Activated CD4-positive, alpha-beta T cell treated with anti-CD3 and anti-CD28 coated beads for 36 hours (primary cell): Measurements from ENCODE around the gene LAMC1. TPM values are rescaled to one million over a fixed set of nuclear protein-coding genes. Genes with fewer than 3 reads are reported as not detected.

Experiments used
- ATAC-seq: fragments of 200-7000 bp; cut with Tn5 transposase; one replicate; pipeline ENCODE4 v1.10.0; 2021; ENCODE audit warnings: mild to moderate bottlenecking, moderate library complexity
- CTCF ChIA-PET: fragments of 350-600 bp; sonication (Branson Sonifier 250); formaldehyde crosslinking; loops from one replicate; lab custom pipeline; 2021; ENCODE audit warnings: antibody characterized with exemption; lab: Charles Lee
- POLR2A ChIA-PET: fragments of 350-600 bp; sonication (Branson Sonifier 250); formaldehyde crosslinking; loops from one replicate; lab custom pipeline; 2021; ENCODE audit warnings: antibody characterized with exemption, inconsistent platforms; lab: Charles Lee
- DNase-seq: peaks from one replicate; pipeline ENCODE4 v3.0.0-alpha.2; 2020
- H3K27ac Mint-ChIP-seq: one replicate; pipeline ENCODE4 v1.8.0; 2021; ENCODE audit warnings: mixed read lengths
- H3K27me3 Mint-ChIP-seq: one replicate; pipeline ENCODE4 v1.8.0; 2021; ENCODE audit warnings: mixed read lengths
- H3K36me3 Mint-ChIP-seq: one replicate; pipeline ENCODE4 v1.8.0; 2021; ENCODE audit warnings: low read depth, mixed read lengths
- H3K4me1 Mint-ChIP-seq: one replicate; pipeline ENCODE4 v1.8.0; 2021; ENCODE audit warnings: mixed read lengths
- H3K4me3 Mint-ChIP-seq: one replicate; pipeline ENCODE4 v1.8.0; 2021; ENCODE audit warnings: mild to moderate bottlenecking, moderate library complexity, mixed read lengths
- H3K9me3 Mint-ChIP-seq: one replicate; pipeline ENCODE4 v1.8.0; 2021; ENCODE audit warnings: low read depth, mixed read lengths
- intact Hi-C, 2 experiments: fragments of 100-400 bp; cut with DNase I in 1 of 2; cut with micrococcal nuclease in 1 of 2; formaldehyde crosslinking; loops; one replicate each; pipeline versions ENCODE4 v1.14.2 to v1.15.1; 2022 to 2024; cut with DNase I, micrococcal nuclease
- total RNA-seq, 2 experiments: library from RNA; stranded (reverse); gene quantifications; one replicate each; pipeline ENCODE4 v1.2.3, GENCODE V29; 2021

LAMC1 gene
- total RNA-seq, 2 experiments from 2014 or later, result 0.25 to 0.46 TPM

DNA sequence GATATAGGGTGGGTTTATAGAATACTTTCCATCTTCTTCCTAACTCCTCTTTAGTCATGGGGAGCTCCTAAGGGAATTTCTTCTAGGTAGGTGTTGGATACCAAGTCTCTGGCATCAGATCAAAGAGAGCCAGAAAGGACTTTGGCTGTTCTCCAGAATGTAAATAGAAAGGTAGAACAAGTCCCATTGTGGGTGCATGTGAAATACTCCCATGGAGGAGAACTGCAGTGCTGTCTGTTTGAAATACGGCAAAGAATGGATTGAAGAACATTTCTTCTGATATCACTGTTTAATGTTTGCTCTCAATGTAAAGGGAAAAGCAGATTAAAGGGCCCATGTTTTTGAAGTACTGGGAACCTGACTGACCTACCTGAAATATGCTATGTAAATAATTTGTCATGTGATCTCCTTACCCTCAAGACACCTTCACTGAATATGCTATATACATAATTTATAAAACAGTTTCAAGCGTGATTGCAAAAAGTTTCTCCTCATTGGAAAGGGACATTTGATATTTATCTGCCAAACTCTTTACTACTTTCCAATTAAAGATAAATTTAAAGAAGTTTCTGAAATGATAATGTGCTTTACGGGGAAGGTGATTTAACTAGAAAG lies 65.9 kb downstream of the LAMC1 start:
- H3K4me1 Mint-ChIP-seq, result no peaks in the 10 kb centered on the region
- H3K9me3 Mint-ChIP-seq, result no peaks in the 10 kb centered on the region
- H3K27me3 Mint-ChIP-seq, result peaks cover 14% of the 10 kb centered on the region
- no peak overlapping the region for H3K4me3 Mint-ChIP-seq
- no peak overlapping the region for H3K27ac Mint-ChIP-seq
- H3K36me3 Mint-ChIP-seq, result no peaks in the 10 kb centered on the region
- ChIA-PET POLR2A (no interaction called here), CTCF (no interaction called here)
- no peak for DNase-seq
- ATAC-seq, result no peak
- intact Hi-C loops, result no loop called here

DNA sequence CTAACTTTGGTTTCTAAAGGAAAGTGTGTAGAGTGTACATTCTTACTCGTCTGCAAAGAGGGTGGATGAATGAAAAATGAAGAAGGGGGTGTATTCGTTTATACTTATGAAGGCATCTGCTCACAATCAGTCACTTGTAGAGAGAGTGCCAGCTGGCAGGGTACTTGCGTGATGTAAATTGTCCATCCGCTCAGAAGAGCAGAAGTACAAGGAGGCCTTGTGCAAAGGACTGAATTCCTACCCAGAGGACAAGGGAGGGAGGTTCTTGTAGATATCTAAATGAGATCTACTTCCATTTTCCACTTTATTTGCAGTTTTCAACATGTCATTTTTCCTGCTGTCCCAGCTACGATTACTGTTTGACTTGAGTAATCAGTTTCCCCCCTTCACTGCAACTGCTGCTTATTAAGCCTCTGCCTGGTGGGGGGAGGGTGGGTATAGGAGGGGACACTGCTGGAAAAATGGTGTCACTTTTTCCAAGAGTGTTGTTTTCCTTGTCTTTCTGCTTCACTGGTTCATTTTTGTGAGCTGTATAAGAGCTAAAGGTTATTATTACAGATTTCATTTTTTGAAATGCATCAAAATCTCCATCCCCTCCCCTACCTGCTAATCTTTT lies 67.3 kb downstream of the LAMC1 start:
- no peak for DNase-seq
- Mint-ChIP-seq H3K27me3 (peaks cover 11% of the 10 kb centered on the region), H3K9me3 (no peaks in the 10 kb centered on the region), H3K4me3 (no peak overlapping the region), H3K36me3 (no peaks in the 10 kb centered on the region), H3K4me1 (no peaks in the 10 kb centered on the region), H3K27ac (no peak overlapping the region)
- CTCF ChIA-PET, result no interaction called here
- POLR2A ChIA-PET, result no interaction called here
- ATAC-seq, result no peak
- intact Hi-C loops, result no loop called here

DNA sequence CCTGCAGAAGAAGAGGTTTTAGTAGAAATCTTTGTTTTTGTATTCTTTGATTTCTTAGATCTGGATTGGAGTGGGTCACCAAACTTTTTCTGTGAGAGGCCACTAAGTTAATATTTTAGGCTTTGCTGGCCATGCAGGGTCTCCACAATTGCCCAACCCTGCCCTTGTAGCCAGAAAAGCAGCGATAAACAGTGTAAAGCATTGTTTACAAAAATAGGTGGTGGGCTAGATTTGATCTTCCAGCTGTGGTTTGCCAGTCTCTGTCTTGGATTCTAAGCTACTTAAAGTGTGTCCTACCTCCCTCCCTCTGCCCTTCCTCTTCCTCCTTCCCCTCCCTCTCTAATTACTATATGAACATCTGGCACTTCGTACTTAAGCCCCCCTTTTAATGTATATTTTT lies 68.0 kb downstream of the LAMC1 start:
- Mint-ChIP-seq H3K9me3 (no peaks in the 10 kb centered on the region), H3K4me3 (no peak overlapping the region), H3K4me1 (no peaks in the 10 kb centered on the region), H3K27ac (no peak overlapping the region), H3K27me3 (peaks cover 11% of the 10 kb centered on the region), H3K36me3 (no peaks in the 10 kb centered on the region)
- POLR2A ChIA-PET, result no interaction called here
- CTCF ChIA-PET, result no interaction called here
- no peak for DNase-seq
- no peak for ATAC-seq
- intact Hi-C loops, result no loop called here

DNA sequence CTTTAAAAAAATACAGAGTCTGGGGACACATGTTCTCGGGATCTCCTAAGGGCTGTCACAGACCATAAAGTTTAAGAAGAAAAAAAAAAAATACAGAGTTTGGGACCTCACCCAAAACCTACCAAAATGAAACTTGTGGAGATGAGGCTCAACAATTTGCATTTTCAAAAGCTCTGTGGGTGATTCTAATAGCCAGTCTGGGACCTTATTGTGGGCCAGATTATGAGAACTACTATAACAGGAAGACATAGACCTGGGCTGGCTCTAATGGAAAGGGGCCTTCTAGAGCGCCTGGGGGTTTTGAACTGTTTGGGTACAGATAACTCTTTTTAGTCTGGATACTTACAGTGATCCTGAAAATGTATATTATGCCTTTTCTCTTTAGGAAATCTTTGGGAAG lies 69.1 kb downstream of the LAMC1 start:
- intact Hi-C loops, result no loop called here
- no peaks in the 10 kb centered on the region for H3K4me1 Mint-ChIP-seq
- H3K36me3 Mint-ChIP-seq, result no peaks in the 10 kb centered on the region
- ATAC-seq (no peak), DNase-seq (no peak)
- peaks cover 11% of the 10 kb centered on the region for H3K27me3 Mint-ChIP-seq
- H3K9me3 Mint-ChIP-seq, result no peaks in the 10 kb centered on the region
- no peak overlapping the region for H3K4me3 Mint-ChIP-seq
- ChIA-PET POLR2A (no interaction called here), CTCF (no interaction called here)
- H3K27ac Mint-ChIP-seq, result no peak overlapping the region

DNA sequence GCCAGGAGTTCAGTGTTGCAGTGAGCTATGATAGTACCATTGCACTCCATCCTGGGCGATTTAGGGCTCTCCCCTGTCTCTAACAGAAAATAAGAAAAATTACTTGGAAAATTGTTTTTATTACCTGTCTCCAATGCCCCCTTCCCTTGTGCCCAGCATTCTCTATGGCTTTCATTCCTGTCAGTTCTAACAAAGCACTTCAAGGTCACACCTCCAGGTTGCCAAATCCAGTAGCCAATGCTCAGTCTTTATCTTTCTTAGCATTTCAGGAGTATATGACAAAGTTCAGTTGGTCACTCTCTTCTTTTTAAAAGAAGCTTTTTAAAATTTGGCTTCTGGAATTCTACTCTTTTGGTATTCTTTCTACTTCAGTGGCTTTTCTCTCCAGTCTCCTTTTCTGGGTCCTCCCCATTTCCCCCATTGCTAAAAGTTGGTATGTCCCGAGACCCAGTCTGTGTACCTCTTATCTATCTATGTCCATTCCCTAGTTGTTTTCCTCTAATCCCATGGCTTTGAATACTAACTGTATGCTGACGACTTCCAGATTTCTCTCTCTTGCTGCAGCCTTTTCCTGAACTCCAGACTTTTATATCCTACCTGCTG lies 69.9 kb downstream of the LAMC1 start:
- CTCF ChIA-PET, result no interaction called here

DNA sequence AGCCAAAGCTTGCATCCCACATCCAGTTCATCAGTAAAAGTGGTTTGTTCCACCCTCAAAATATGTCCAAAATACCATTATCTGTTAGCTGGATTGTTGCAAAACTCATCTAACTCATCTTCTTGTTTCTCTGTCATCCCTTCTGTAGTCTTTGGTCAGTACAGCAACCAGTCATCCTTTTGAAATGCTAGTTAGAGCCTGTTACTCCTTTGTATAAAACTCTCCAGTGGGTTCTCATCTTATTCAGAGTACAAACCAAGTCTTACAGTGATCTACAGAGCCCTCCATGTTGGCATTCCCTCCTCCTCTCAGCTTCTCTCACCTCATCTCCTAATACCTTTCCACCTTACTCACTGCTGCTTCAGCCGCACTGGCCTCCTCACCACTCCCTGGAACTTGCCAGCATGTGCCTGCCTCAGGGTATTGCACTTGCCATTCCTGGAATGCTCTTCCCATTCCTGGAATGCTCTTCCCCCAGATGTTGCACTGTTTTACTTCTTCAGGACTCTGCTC lies 70.6 kb downstream of the LAMC1 start:
- Mint-ChIP-seq H3K4me3 (no peak overlapping the region), H3K36me3 (no peaks in the 10 kb centered on the region), H3K4me1 (no peaks in the 10 kb centered on the region), H3K9me3 (no peaks in the 10 kb centered on the region), H3K27ac (no peak overlapping the region), H3K27me3 (peaks cover 11% of the 10 kb centered on the region)
- POLR2A ChIA-PET, result no interaction called here
- ATAC-seq (no peak), DNase-seq (no peak)
- CTCF ChIA-PET, result no interaction called here
- intact Hi-C loops, result no loop called here

More for the DNA sequence above, 69.9 kb downstream of the LAMC1 start:
- Mint-ChIP-seq H3K36me3 (no peaks in the 10 kb centered on the region), H3K27ac (no peak overlapping the region), H3K4me3 (no peak overlapping the region), H3K27me3 (peaks cover 11% of the 10 kb centered on the region), H3K9me3 (no peaks in the 10 kb centered on the region), H3K4me1 (no peaks in the 10 kb centered on the region)
- intact Hi-C loops, result no loop called here
- POLR2A ChIA-PET, result no interaction called here
- ATAC-seq (no peak), DNase-seq (no peak)

DNA sequence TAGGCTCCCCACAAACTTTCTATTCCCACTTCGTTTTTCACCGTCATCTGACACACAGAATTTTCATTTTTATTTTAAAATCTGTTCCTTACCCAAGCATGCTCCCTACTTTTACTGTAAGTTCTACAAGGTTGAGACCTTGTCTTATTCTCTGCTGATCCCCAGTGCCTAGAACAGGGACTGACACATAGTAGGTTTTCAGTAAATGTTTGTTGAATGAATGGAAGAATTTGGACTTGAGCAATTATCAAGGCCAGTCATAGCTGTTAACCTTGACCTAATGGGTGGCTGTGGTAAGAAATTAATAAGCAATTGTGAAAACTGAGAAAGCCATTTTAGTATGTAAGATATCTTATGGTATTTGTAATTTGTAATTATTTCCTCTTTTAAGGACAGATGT lies 71.1 kb downstream of the LAMC1 start:
- ChIA-PET CTCF (no interaction called here), POLR2A (no interaction called here)
- H3K4me1 Mint-ChIP-seq, result no peaks in the 10 kb centered on the region
- H3K36me3 Mint-ChIP-seq, result no peaks in the 10 kb centered on the region
- no peak overlapping the region for H3K27ac Mint-ChIP-seq
- ATAC-seq (no peak), DNase-seq (no peak)
- H3K27me3 Mint-ChIP-seq, result peaks cover 11% of the 10 kb centered on the region
- H3K9me3 Mint-ChIP-seq, result no peaks in the 10 kb centered on the region
- intact Hi-C loops, result no loop called here
- no peak overlapping the region for H3K4me3 Mint-ChIP-seq

DNA sequence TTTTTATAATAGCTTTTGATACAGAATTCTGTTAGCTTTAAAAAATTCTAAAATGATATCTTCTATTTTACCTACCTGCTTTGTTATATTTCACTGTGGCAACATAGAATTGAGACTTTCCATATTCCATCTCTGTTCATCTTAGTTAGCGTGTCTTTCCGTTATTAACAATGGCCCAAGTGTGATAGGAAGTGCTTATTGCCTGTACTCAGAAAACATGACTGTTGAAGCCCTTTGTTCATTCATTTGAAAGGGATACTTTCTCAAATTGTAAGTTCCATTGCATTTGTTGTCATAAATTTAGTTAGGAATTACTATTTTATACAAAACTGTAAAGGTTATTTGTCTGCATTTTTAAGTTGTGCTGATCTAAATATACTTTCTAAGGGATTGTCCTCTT lies 73.1 kb downstream of the LAMC1 start:
- POLR2A ChIA-PET, result no interaction called here
- Mint-ChIP-seq H3K27ac (no peak overlapping the region), H3K9me3 (no peaks in the 10 kb centered on the region), H3K4me3 (no peak overlapping the region), H3K27me3 (peaks cover 11% of the 10 kb centered on the region), H3K4me1 (no peaks in the 10 kb centered on the region), H3K36me3 (no peaks in the 10 kb centered on the region)
- no peak for DNase-seq
- intact Hi-C loops, result no loop called here
- no peak for ATAC-seq
- CTCF ChIA-PET, result no interaction called here

DNA sequence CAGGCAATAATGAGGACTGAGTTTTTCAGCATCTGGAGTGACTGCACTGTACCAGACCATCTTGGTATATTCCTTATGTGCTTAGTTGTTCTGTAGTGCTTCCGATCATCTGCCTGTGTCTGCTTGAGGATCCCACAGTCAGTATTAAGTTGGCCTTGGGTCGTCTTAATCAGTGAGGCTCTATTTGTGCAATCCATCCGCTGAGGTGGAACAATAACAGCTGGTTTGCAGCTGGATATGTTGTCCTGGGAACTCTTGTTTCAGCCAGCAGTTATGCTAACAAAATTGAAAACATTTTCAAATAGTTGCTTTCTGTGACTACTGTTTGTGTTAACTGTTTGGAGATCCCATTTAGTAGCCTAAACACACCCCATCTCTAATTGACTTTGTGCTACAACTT lies 73.7 kb downstream of the LAMC1 start:
- Mint-ChIP-seq H3K36me3 (no peaks in the 10 kb centered on the region), H3K9me3 (no peaks in the 10 kb centered on the region), H3K27ac (no peak overlapping the region), H3K27me3 (peaks cover 15% of the 10 kb centered on the region), H3K4me1 (no peaks in the 10 kb centered on the region), H3K4me3 (no peak overlapping the region)
- no peak for ATAC-seq
- ChIA-PET POLR2A (no interaction called here), CTCF (no interaction called here)
- intact Hi-C loops, result no loop called here
- DNase-seq, result no peak

DNA sequence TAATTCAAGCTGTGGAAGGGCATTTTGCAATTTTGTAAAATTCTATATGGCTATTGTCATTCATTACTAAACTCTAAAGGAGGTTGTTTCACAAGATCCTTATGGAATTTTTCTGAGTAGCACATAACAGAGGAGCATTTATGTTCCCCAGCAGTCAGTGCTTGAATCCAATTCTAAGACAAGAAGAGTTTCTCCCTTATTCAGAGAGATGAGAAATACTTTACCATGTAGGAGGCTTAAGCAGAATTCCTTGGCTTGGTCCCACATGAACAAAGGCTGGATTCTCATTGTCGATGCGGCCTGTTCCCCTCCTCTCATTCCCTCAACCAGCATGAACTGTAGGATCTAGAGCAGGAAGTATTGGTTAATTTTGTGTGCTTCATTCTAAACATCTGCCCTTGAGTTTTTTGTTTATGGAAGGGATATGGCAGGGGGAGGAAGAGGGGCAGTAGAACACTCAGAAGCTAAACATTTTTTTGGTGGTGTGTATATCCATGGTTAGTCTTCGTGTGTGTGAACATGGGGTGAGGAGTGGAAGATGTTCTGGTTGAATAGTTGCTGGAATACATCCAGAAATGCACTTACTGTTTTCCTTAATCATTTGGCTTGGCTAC lies 74.3 kb downstream of the LAMC1 start:
- ChIA-PET POLR2A (no interaction called here), CTCF (interaction anchor here (0.7 kb wide), 1 partner anchor 425 kb away, joined by 3 read pairs; no protein-coding TSS in a partner anchor)
- no peaks in the 10 kb centered on the region for H3K36me3 Mint-ChIP-seq
- DNase-seq (no peak), ATAC-seq (no peak)
- no peaks in the 10 kb centered on the region for H3K4me1 Mint-ChIP-seq
- no peak overlapping the region for H3K4me3 Mint-ChIP-seq
- H3K27me3 Mint-ChIP-seq, result peaks cover 17% of the 10 kb centered on the region
- no peak overlapping the region for H3K27ac Mint-ChIP-seq
- no peaks in the 10 kb centered on the region for H3K9me3 Mint-ChIP-seq
- intact Hi-C loops, result no loop called here

DNA sequence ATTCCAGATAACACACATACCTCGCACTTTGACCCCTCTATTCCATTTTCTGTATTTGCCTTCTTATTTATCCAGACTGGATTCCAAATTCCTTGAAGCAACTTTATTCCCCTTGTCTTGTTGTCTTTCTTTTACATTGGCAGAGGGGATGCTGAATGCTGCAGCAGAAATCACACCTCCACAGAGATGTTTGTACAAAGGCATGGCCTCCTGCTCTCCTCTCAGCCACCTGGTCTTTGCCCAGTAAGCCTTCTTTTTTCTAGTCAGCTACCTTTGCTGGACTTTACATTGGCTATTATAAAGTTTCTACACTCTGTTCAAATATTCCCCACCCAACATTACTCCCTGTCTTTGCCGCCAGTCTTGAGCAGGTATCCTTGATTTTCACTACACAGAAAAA lies 75.1 kb downstream of the LAMC1 start:
- H3K27me3 Mint-ChIP-seq, result peaks cover 15% of the 10 kb centered on the region
- H3K4me1 Mint-ChIP-seq, result no peaks in the 10 kb centered on the region
- no peak overlapping the region for H3K4me3 Mint-ChIP-seq
- intact Hi-C loops, result no loop called here
- DNase-seq, result no peak
- POLR2A ChIA-PET, result no interaction called here
- no peak overlapping the region for H3K27ac Mint-ChIP-seq
- no peak for ATAC-seq
- H3K9me3 Mint-ChIP-seq, result no peaks in the 10 kb centered on the region
- no peaks in the 10 kb centered on the region for H3K36me3 Mint-ChIP-seq
- CTCF ChIA-PET, result no interaction called here
